CD8-positive, alpha-beta memory T cell (primary cell): ENCODE data around the gene GNB1L. TPM values are rescaled to one million over a fixed set of nuclear protein-coding genes. Genes with fewer than 3 reads are reported as not detected.

Source experiments
- CTCF ChIA-PET: fragments of 350-600 bp; sonication (Branson Sonifier 250); formaldehyde crosslinking; loops from one replicate; lab custom pipeline; 2021; ENCODE audit warnings: antibody characterized with exemption; lab: Charles Lee
- POLR2A ChIA-PET: fragments of 350-600 bp; sonication (Branson Sonifier 250); formaldehyde crosslinking; loops from one replicate; lab custom pipeline; 2021; ENCODE audit warnings: antibody characterized with exemption; lab: Charles Lee
- DNase-seq, 5 donors: peaks; one replicate each; pipeline versions ENCODE4 v3.0.0 to v3.0.0-alpha.2; 2020 to 2022; ENCODE audit warnings: mixed read lengths in 1 of 5
- H3K27ac ChIP-seq: one replicate; pipeline ENCODE4 v1.7.0; 2013; ENCODE audit warnings: low read depth, mild to moderate bottlenecking, low read length, moderate library complexity
- H3K27me3 ChIP-seq: 2 replicates; pipeline ENCODE4 v1.7.0; 2013; ENCODE audit warnings: low read length, mild to moderate bottlenecking; ENCODE audit not compliant: insufficient read depth, poor library complexity, severe bottlenecking
- H3K36me3 ChIP-seq: 2 replicates; pipeline ENCODE4 v1.7.0; 2013; ENCODE audit warnings: mild to moderate bottlenecking, low read length, moderate library complexity; ENCODE audit not compliant: insufficient read depth
- H3K4me1 ChIP-seq: 2 replicates; pipeline ENCODE4 v1.7.0; 2013; ENCODE audit warnings: mild to moderate bottlenecking, low read length, moderate library complexity; ENCODE audit not compliant: insufficient read depth
- H3K4me3 ChIP-seq: 2 replicates; pipeline ENCODE4 v1.7.0; 2013; ENCODE audit warnings: mild to moderate bottlenecking, low read length
- H3K9me3 ChIP-seq: 2 replicates; pipeline ENCODE4 v1.7.0; 2013; ENCODE audit warnings: mild to moderate bottlenecking, low read length
- H3K27ac Mint-ChIP-seq, 8 donors: one replicate each; pipeline ENCODE4 v1.8.0; 2020 to 2021; ENCODE audit warnings: mixed read lengths in 8 of 8, mild to moderate bottlenecking in 6 of 8, inconsistent platforms in 3 of 8, moderate library complexity in 3 of 8
- H3K27me3 Mint-ChIP-seq, 2 donors: one replicate each; pipeline ENCODE4 v1.8.0; 2020 to 2021; ENCODE audit warnings: mixed read lengths in 2 of 2, mild to moderate bottlenecking in 1 of 2, moderate library complexity in 1 of 2
- H3K36me3 Mint-ChIP-seq, 3 donors: one replicate each; pipeline ENCODE4 v1.8.0; 2020 to 2021; ENCODE audit warnings: mixed read lengths in 3 of 3, inconsistent platforms in 1 of 3, mild to moderate bottlenecking in 1 of 3
- H3K4me1 Mint-ChIP-seq, 3 donors: one replicate each; pipeline ENCODE4 v1.8.0; 2020 to 2021; ENCODE audit warnings: mixed read lengths in 3 of 3, inconsistent platforms in 1 of 3, mild to moderate bottlenecking in 1 of 3
- H3K4me3 Mint-ChIP-seq, 7 donors: one replicate each; pipeline ENCODE4 v1.8.0; 2020 to 2021; ENCODE audit warnings: mixed read lengths in 7 of 7, mild to moderate bottlenecking in 6 of 7, moderate library complexity in 4 of 7, inconsistent platforms in 2 of 7
- H3K9me3 Mint-ChIP-seq, 5 donors: one replicate each; pipeline ENCODE4 v1.8.0; 2020 to 2022; ENCODE audit warnings: mixed read lengths in 5 of 5, mild to moderate bottlenecking in 3 of 5, moderate library complexity in 2 of 5, inconsistent platforms in 1 of 5
- polyA plus RNA-seq: library from polyadenylated mRNA; unstranded; fragments of 300-500 nt; fragmentation: Illumina TruSeq; gene quantifications from one replicate; pipeline ENCODE4 v1.2.3, GENCODE V29; 2021
- total RNA-seq, 2 experiments: library from RNA; stranded (reverse); gene quantifications; one replicate each; pipeline ENCODE4 v1.2.3, GENCODE V29; 2021

Gene GNB1L
- total and polyA plus RNA-seq, 3 experiments from 2014 or later, result 14.2 to 17.9 (median 16.6) TPM

- H3K36me3 Mint-ChIP-seq, result peaks cover 0 to 12% (median under 1%) of the 10 kb centered on the region in 3 donors
- ChIA-PET CTCF (interaction anchor here (1.7 kb wide), 2 partner anchors 38 to 162 kb away, joined by 10 to 12 read pairs; partner anchors contain the start of genes GNB1L and RTL10), POLR2A (interaction anchor here (0.6 to 3.0 kb wide), 5 partner anchors 12 to 1363 kb away, joined by 3 to 25 read pairs (median 3); partner anchors contain the start of genes COMT, GNB1L, RTL10 and TXNRD2)
- no peaks in the 10 kb centered on the region for H3K36me3 ChIP-seq
- H3K4me3 ChIP-seq, result peak overlapping the region; percentile 71
- H3K9me3 ChIP-seq, result no peaks in the 10 kb centered on the region
- peak overlapping the region; percentile 77 to 91 (median 83) for H3K4me3 Mint-ChIP-seq
- peak overlapping the region; percentile 88 to 99 (median 96) for H3K27ac Mint-ChIP-seq
- no peaks in the 10 kb centered on the region for H3K9me3 Mint-ChIP-seq
- no peaks in the 10 kb centered on the region for H3K27me3 Mint-ChIP-seq
- peaks cover 32 to 45% (median 43%) of the 10 kb centered on the region in 3 donors for H3K4me1 Mint-ChIP-seq
- H3K27ac ChIP-seq, result peak overlapping the region; percentile 63
- DNase-seq, result peak in 4 of 5 donors; percentile 21 to 72 (median 44)
- peaks cover 87% of the 10 kb centered on the region for H3K4me1 ChIP-seq
- H3K27me3 ChIP-seq, result no peaks in the 10 kb centered on the region
These were observed 37.7 kb upstream of the GNB1L start for GRCh38 chr22:19892257-19892879.

- ChIA-PET POLR2A (interaction anchor here (0.5 to 3.0 kb wide), 6 partner anchors 11 to 1363 kb away, joined by 3 to 25 read pairs (median 3); partner anchors contain the start of genes COMT, GNB1L, RTL10 and TXNRD2), CTCF (interaction anchor here (1.3 to 1.7 kb wide), 3 partner anchors 19 to 161 kb away, joined by 4 to 12 read pairs (median 10); partner anchors contain the start of genes GNB1L and RTL10)
- Histone ChIP-seq H3K36me3 (no peaks in the 10 kb centered on the region), H3K9me3 (no peaks in the 10 kb centered on the region), H3K27me3 (no peaks in the 10 kb centered on the region), H3K4me1 (peaks cover 88% of the 10 kb centered on the region), H3K27ac (peak overlapping the region; percentile 63), H3K4me3 (peak overlapping the region; percentile 71)
- Mint-ChIP-seq H3K4me1 (peaks cover 39 to 53% (median 51%) of the 10 kb centered on the region in 3 donors), H3K27me3 (no peaks in the 10 kb centered on the region), H3K9me3 (no peaks in the 10 kb centered on the region), H3K36me3 (peaks cover 0 to 7% (median 0%) of the 10 kb centered on the region in 3 donors), H3K4me3 (peak overlapping the region; percentile 77 to 91 (median 83)), H3K27ac (peak overlapping the region; percentile 88 to 99 (median 96))
- peak; percentile 45 to 88 (median 72) for DNase-seq
These were observed 36.9 kb upstream of the GNB1L start for GRCh38 chr22:19891317-19892256.

GRCh38 chr22:19890502-19891316 is 36.0 kb upstream of the GNB1L start:
- CTCF ChIA-PET, result interaction anchor here (1.3 to 1.4 kb wide), 2 partner anchors 19 to 160 kb away, joined by 4 read pairs; no protein-coding TSS in a partner anchor
- peak overlapping the region; percentile 88 to 99 (median 96) for H3K27ac Mint-ChIP-seq
- no peaks in the 10 kb centered on the region for H3K9me3 Mint-ChIP-seq
- peak overlapping the region in 5 of 7 donors; percentile 69 to 84 (median 83) for H3K4me3 Mint-ChIP-seq
- no peaks in the 10 kb centered on the region for H3K27me3 ChIP-seq
- H3K27ac ChIP-seq, result peak overlapping the region; percentile 63
- POLR2A ChIA-PET, result interaction anchor here (0.9 to 3.0 kb wide), 2 partner anchors 35 to 36 kb away, joined by 3 to 25 read pairs; partner anchors contain the start of genes GNB1L and RTL10
- H3K4me1 Mint-ChIP-seq, result peaks cover 42 to 62% (median 55%) of the 10 kb centered on the region in 3 donors
- no peaks in the 10 kb centered on the region for H3K27me3 Mint-ChIP-seq
- H3K36me3 Mint-ChIP-seq, result peaks cover 0 to 7% (median 0%) of the 10 kb centered on the region in 3 donors
- peak overlapping the region; percentile 71 for H3K4me3 ChIP-seq
- no peaks in the 10 kb centered on the region for H3K9me3 ChIP-seq
- H3K4me1 ChIP-seq, result peaks cover 88% of the 10 kb centered on the region
- no peaks in the 10 kb centered on the region for H3K36me3 ChIP-seq
- DNase-seq, result peak in 1 of 5 donors; percentile 18

GRCh38 chr22:19889951-19890350 is 35.3 kb upstream of the GNB1L start:
- no peak overlapping the region for H3K4me3 Mint-ChIP-seq
- H3K9me3 ChIP-seq, result no peaks in the 10 kb centered on the region
- H3K27me3 ChIP-seq, result no peaks in the 10 kb centered on the region
- H3K4me1 Mint-ChIP-seq, result peaks cover 43 to 64% (median 57%) of the 10 kb centered on the region in 3 donors
- H3K36me3 ChIP-seq, result no peaks in the 10 kb centered on the region
- DNase-seq, result peak in 1 of 5 donors; percentile 29
- H3K36me3 Mint-ChIP-seq, result peaks cover 0 to 5% (median 0%) of the 10 kb centered on the region in 3 donors
- ChIA-PET CTCF (interaction anchor here (1.3 to 1.4 kb wide), 2 partner anchors 20 to 159 kb away, joined by 4 read pairs; no protein-coding TSS in a partner anchor), POLR2A (interaction anchor here (0.9 kb wide), 1 partner anchor 35 kb away, joined by 3 read pairs; no protein-coding TSS in a partner anchor)
- no peak overlapping the region for H3K27ac ChIP-seq
- H3K9me3 Mint-ChIP-seq, result no peaks in the 10 kb centered on the region
- no peak overlapping the region for H3K4me3 ChIP-seq
- H3K27me3 Mint-ChIP-seq, result no peaks in the 10 kb centered on the region
- H3K27ac Mint-ChIP-seq, result peak overlapping the region in 6 of 8 donors; percentile 41 to 96 (median 78)
- H3K4me1 ChIP-seq, result peaks cover 88% of the 10 kb centered on the region

GRCh38 chr22:19888131-19888746 is 33.6 kb upstream of the GNB1L start:
- Mint-ChIP-seq H3K9me3 (no peaks in the 10 kb centered on the region), H3K36me3 (no peaks in the 10 kb centered on the region), H3K4me3 (no peak overlapping the region), H3K4me1 (peaks cover 38 to 58% (median 47%) of the 10 kb centered on the region in 3 donors), H3K27me3 (no peaks in the 10 kb centered on the region), H3K27ac (peak overlapping the region in 1 of 8 donors; percentile 43)
- no peak for DNase-seq
- ChIA-PET POLR2A (no interaction called here), CTCF (no interaction called here)
- H3K9me3 ChIP-seq, result no peaks in the 10 kb centered on the region
- H3K4me1 ChIP-seq, result peaks cover 83% of the 10 kb centered on the region
- H3K4me3 ChIP-seq, result no peak overlapping the region
- H3K27ac ChIP-seq, result no peak overlapping the region
- H3K27me3 ChIP-seq, result no peaks in the 10 kb centered on the region
- no peaks in the 10 kb centered on the region for H3K36me3 ChIP-seq

- POLR2A ChIA-PET, result no interaction called here
- no peaks in the 10 kb centered on the region for H3K27me3 ChIP-seq
- peak overlapping the region in 2 of 7 donors; percentile 6 to 13 for H3K4me3 Mint-ChIP-seq
These were observed 32.7 kb upstream of the GNB1L start for GRCh38 chr22:19887256-19887985.

More at GRCh38 chr22:19887256-19887985, 32.7 kb upstream of the GNB1L start:
- DNase-seq, result peak in 1 of 5 donors; percentile 29
- Histone ChIP-seq H3K9me3 (no peaks in the 10 kb centered on the region), H3K27ac (no peak overlapping the region), H3K4me3 (no peak overlapping the region), H3K4me1 (peaks cover 75% of the 10 kb centered on the region), H3K36me3 (no peaks in the 10 kb centered on the region)
- Mint-ChIP-seq H3K9me3 (no peaks in the 10 kb centered on the region), H3K4me1 (peaks cover 32 to 50% (median 39%) of the 10 kb centered on the region in 3 donors), H3K27me3 (no peaks in the 10 kb centered on the region), H3K36me3 (no peaks in the 10 kb centered on the region), H3K27ac (peak overlapping the region in 6 of 8 donors; percentile 68 to 87 (median 80))
- CTCF ChIA-PET, result interaction anchor here (1.2 kb wide), 1 partner anchor 157 kb away, joined by 7 read pairs; no protein-coding TSS in a partner anchor
